ENCODE measurements around the gene PRKN. TPM values are rescaled to one million over a fixed set of nuclear protein-coding genes. Genes with fewer than 3 reads are reported as not detected.

The PRKN gene
- total RNA-seq, 6 experiments from 2014 or later: 0.32 TPM; not detected in 5

DNA sequence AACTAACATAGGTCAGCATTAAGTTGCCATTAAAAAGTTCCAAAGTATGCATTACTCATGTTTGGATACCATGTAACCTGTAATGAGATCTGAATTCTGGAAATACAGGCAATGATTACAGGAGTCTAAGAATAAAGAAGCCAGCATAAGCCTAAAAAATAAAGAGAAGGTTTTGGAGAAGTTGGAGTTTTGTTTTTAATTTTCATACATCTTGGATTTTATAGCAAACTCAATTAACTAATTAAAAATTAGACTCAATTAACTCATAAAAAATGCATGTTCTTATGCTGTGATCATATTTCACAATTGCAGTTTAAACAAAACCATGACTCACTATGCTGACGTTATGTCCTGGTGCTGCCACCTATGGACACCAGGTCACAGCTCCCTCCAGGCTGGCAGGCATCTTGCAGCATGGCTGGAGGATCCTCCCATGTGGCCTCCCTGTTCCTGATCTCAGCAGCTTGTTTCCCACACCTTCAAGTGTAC is 804.9 kb downstream of the PRKN start:
- no peak for TF ChIP-seq CTCF (IDR thresholded peaks at IDR 0.05)
- no peak for DNase-seq
- Mint-ChIP-seq H3K27me3 (ENCODE audit: insufficient read depth) (no peaks in the 10 kb centered on the region), H3K4me3 (no peak overlapping the region), H3K4me1 (ENCODE audit: low read depth) (no peaks in the 10 kb centered on the region), H3K9me3 (peaks cover 19% of the 10 kb centered on the region), H3K36me3 (ENCODE audit: low read depth) (no peaks in the 10 kb centered on the region), H3K27ac (no peak overlapping the region)

- no peak for TF ChIP-seq CTCF (IDR thresholded peaks at IDR 0.05)
- no peaks in the 10 kb centered on the region for H3K36me3 Mint-ChIP-seq (ENCODE audit: low read depth)
- H3K9me3 Mint-ChIP-seq: peaks cover 19% of the 10 kb centered on the region
- H3K27ac Mint-ChIP-seq: no peak overlapping the region
- DNase-seq: no peak
- H3K27me3 Mint-ChIP-seq (ENCODE audit: insufficient read depth): no peaks in the 10 kb centered on the region
- no peaks in the 10 kb centered on the region for H3K4me1 Mint-ChIP-seq (ENCODE audit: low read depth)
- H3K4me3 Mint-ChIP-seq: no peak overlapping the region
Measured at GRCh38 chr6:161921602-161922395, 805.8 kb downstream of the PRKN start.

DNA sequence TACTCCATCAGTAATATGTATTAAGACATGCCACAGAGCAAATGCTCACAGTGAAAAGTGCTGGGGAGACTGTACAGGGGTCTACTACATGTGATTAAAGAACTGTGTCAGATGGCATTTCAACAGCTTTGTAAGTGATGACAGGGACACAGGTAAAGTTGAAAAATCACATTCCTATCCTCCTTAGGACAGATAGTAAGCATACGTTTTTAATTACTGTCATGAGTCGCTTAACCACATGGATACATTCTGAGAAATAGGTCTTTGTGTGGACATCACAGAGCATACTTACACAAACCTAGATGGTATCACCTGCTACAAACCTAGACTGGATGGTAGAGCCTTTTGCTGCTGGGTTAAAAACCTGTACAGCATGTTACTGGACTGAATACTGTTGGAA is 807.9 kb downstream of the PRKN start:
- no peak for TF ChIP-seq CTCF (IDR thresholded peaks at IDR 0.05)
- no peaks in the 10 kb centered on the region for H3K36me3 Mint-ChIP-seq (ENCODE audit: low read depth)
- H3K27me3 Mint-ChIP-seq (ENCODE audit: insufficient read depth): no peaks in the 10 kb centered on the region
- no peaks in the 10 kb centered on the region for H3K4me1 Mint-ChIP-seq (ENCODE audit: low read depth)
- H3K27ac Mint-ChIP-seq: no peak overlapping the region
- peaks cover 14% of the 10 kb centered on the region for H3K9me3 Mint-ChIP-seq
- no peak overlapping the region for H3K4me3 Mint-ChIP-seq
- no peak for DNase-seq

GRCh38 chr6:161918628-161919205 is 808.8 kb downstream of the PRKN start:
- Mint-ChIP-seq H3K27me3 (ENCODE audit: insufficient read depth) (no peaks in the 10 kb centered on the region), H3K36me3 (ENCODE audit: low read depth) (no peaks in the 10 kb centered on the region), H3K9me3 (peaks cover 18% of the 10 kb centered on the region), H3K27ac (no peak overlapping the region), H3K4me1 (ENCODE audit: low read depth) (no peaks in the 10 kb centered on the region), H3K4me3 (no peak overlapping the region)
- no peak for TF ChIP-seq CTCF (IDR thresholded peaks at IDR 0.05)
- no peak for DNase-seq

GRCh38 chr6:161918109-161918531 is 809.4 kb downstream of the PRKN start:
- no peak for TF ChIP-seq CTCF (IDR thresholded peaks at IDR 0.05)
- Mint-ChIP-seq H3K4me1 (ENCODE audit: low read depth) (no peaks in the 10 kb centered on the region), H3K4me3 (no peak overlapping the region), H3K27ac (no peak overlapping the region), H3K27me3 (ENCODE audit: insufficient read depth) (no peaks in the 10 kb centered on the region), H3K9me3 (peaks cover 19% of the 10 kb centered on the region), H3K36me3 (ENCODE audit: low read depth) (no peaks in the 10 kb centered on the region)
- no peak for DNase-seq
